K562 (cell line): Measurements from ENCODE around the gene CEACAM20. TPM values are rescaled to one million over a fixed set of nuclear protein-coding genes. Genes with fewer than 3 reads are reported as not detected.

ENCODE experiments used
- CTBP1 ChIP-seq: fragments of 450-650 bp; IDR thresholded peaks from 2 replicates; pipeline ENCODE4 v1.6.1; 2016; ENCODE audit warnings: borderline replicate concordance
- ERF ChIP-seq: fragments of 450-650 bp; formaldehyde crosslinking; IDR thresholded peaks from 2 replicates; pipeline ENCODE4 v1.4.0; 2020; ENCODE audit warnings: mild to moderate bottlenecking, mixed read lengths
- ETV5 ChIP-seq: sonication (generic); formaldehyde crosslinking; IDR thresholded peaks from 2 replicates; pipeline ENCODE4 v1.4.0; 2020; ENCODE audit warnings: low read depth, mild to moderate bottlenecking, missing genetic modification reagents
- FOXA3 ChIP-seq, 2 experiments: fragments of 450-650 bp in 1 of 2; sonication (generic) in 1 of 2; formaldehyde crosslinking; IDR thresholded peaks in 1 of 2; conservative IDR thresholded peaks in 1 of 2; 2 replicates each; pipeline versions ENCODE4 v1.4.0 to v1.8.0; 2020 to 2022; ENCODE audit warnings: mild to moderate bottlenecking in 2 of 2, missing genetic modification reagents in 1 of 2
- GATA2 ChIP-seq: sonication (generic); formaldehyde crosslinking; IDR thresholded peaks from 2 replicates; pipeline ENCODE4 v1.4.0; 2020; ENCODE audit warnings: mild to moderate bottlenecking, missing genetic modification reagents
- GATAD2B ChIP-seq: fragments of 450-650 bp; IDR thresholded peaks from 2 replicates; pipeline ENCODE4 v1.6.1; 2017; ENCODE audit warnings: mild to moderate bottlenecking, borderline replicate concordance
- GTF2F1 ChIP-seq: IDR thresholded peaks from 2 replicates; pipeline ENCODE4 v1.6.1; 2011; ENCODE audit warnings: low read depth, low read length, improper control_type of control experiment
- HDAC6 ChIP-seq: IDR thresholded peaks from 2 replicates; pipeline ENCODE4 v1.6.1; 2012; ENCODE audit warnings: low read depth, mild to moderate bottlenecking, control low read depth, inconsistent platforms, low read length, moderate library complexity
- HNRNPK ChIP-seq: fragments of 200-400 bp; formaldehyde crosslinking; IDR thresholded peaks from one replicate; pipeline ENCODE4 v1.6.1; 2018; ENCODE audit warnings: mild to moderate bottlenecking, low read depth, low read length; ENCODE audit not compliant: poor library complexity, severe bottlenecking
- KAT2B ChIP-seq: IDR thresholded peaks from one replicate; pipeline ENCODE4 v1.6.1; 2012; ENCODE audit warnings: low read depth, mild to moderate bottlenecking, control low read depth, inconsistent platforms, low read length, moderate library complexity
- NCOR1 ChIP-seq: fragments of 450-650 bp; IDR thresholded peaks from 2 replicates; pipeline ENCODE4 v1.6.1; 2016; ENCODE audit warnings: mild to moderate bottlenecking, moderate library complexity
- PPARD ChIP-seq: fragments of 250-450 bp; sonication (Bioruptor Pico); IDR thresholded peaks from 2 replicates; pipeline ENCODE4 v1.8.0; 2022; ENCODE audit warnings: inconsistent platforms, mild to moderate bottlenecking, moderate library complexity
- SP1 ChIP-seq: sonication (generic); formaldehyde crosslinking; IDR thresholded peaks from 2 replicates; pipeline ENCODE4 v1.8.1; 2022; ENCODE audit warnings: mild to moderate bottlenecking, missing genetic modification reagents
- TAF15 ChIP-seq: fragments of 200-400 bp; formaldehyde crosslinking; IDR thresholded peaks from 2 replicates; pipeline ENCODE4 v1.6.1; 2017; ENCODE audit warnings: mild to moderate bottlenecking, low read depth, low read length, moderate library complexity
- ZFPM2 ChIP-seq: fragments of 250-450 bp; sonication (Bioruptor Pico); IDR thresholded peaks from 2 replicates; pipeline ENCODE4 v1.5.1; 2022; ENCODE audit warnings: mild to moderate bottlenecking
- ZKSCAN8 ChIP-seq: fragments of 200-800 bp; sonication (Bioruptor generic); IDR thresholded peaks from 2 replicates; pipeline ENCODE4 v1.6.1; 2016; ENCODE audit warnings: missing genetic modification characterization, missing compliant biosample characterization
- ZNF133 ChIP-seq: fragments of 250-450 bp; sonication (Bioruptor Pico); IDR thresholded peaks from 2 replicates; pipeline ENCODE4 v1.4.0; 2020; ENCODE audit warnings: mild to moderate bottlenecking
- ZNF408 ChIP-seq: fragments of 250-450 bp; sonication (Bioruptor Pico); IDR thresholded peaks from 2 replicates; pipeline ENCODE4 v1.4.0; 2020; ENCODE audit warnings: low read depth, mild to moderate bottlenecking, moderate library complexity
- ZNF551 ChIP-seq: fragments of 250-450 bp; sonication (Bioruptor Pico); IDR thresholded peaks from 2 replicates; pipeline ENCODE4 v1.5.0; 2021; ENCODE audit warnings: mild to moderate bottlenecking, moderate library complexity
- ZNF586 ChIP-seq: fragments of 450-650 bp; formaldehyde crosslinking; conservative IDR thresholded peaks from 2 replicates; pipeline ENCODE4 v1.4.0; 2020; ENCODE audit warnings: mild to moderate bottlenecking, moderate library complexity
- ZNF644 ChIP-seq: fragments of 200-800 bp; sonication (Bioruptor generic); IDR thresholded peaks from 2 replicates; pipeline ENCODE4 v1.6.1; 2016; ENCODE audit warnings: low read depth, missing genetic modification characterization, missing compliant biosample characterization
- polyA plus RNA-seq, 8 experiments: library from polyadenylated mRNA; depleted of rRNA in 4 of 8; stranded (reverse) in 5 of 8; unstranded in 3 of 8; fragments of >200 nt; fragmentation: Nextera tagmentation in 2 of 8; fragmentation: Illumina TruSeq in 1 of 8; extraction: Ambion mirVana in 2 of 8; extraction: Trizol in 1 of 8; gene quantifications; 2 replicates each; pipeline versions ENCODE4 v1.2.1 to v1.2.3, GENCODE V29; 2011 to 2014; ENCODE audit warnings: inconsistent platforms in 1 of 8, missing spikeins in 1 of 8
- total RNA-seq, 7 experiments: library from RNA; depleted of rRNA in 6 of 7; stranded (reverse); fragments of >200 nt in 6 of 7; fragmentation: Illumina TruSeq in 2 of 7; extraction: Trizol in 2 of 7; gene quantifications; 2 replicates each; pipeline versions ENCODE4 v1.2.1 to v1.2.3, GENCODE V29; 2011 to 2021; ENCODE audit warnings: low replicate concordance in 1 of 7
- TF ChIP-seq, protein P1 (sequence below): fragments of 200-400 bp; formaldehyde crosslinking; IDR thresholded peaks from 2 replicates; pipeline ENCODE4 v1.6.1; 2017; ENCODE audit warnings: mild to moderate bottlenecking, low read depth, low read length, moderate library complexity
- TF ChIP-seq, protein P2 (sequence below): fragments of 250-450 bp; sonication (Bioruptor Pico); IDR thresholded peaks from 2 replicates; pipeline ENCODE4 v1.4.0; 2020; ENCODE audit warnings: mild to moderate bottlenecking, moderate library complexity

Gene CEACAM20
- total and polyA plus RNA-seq, 9 of the 15 experiments (the other 6 are each of a cell fraction or from before 2014, with no cell fraction given), result not detected

GRCh38 chr19:44499962-44500949 lies 29.2 kb downstream of the CEACAM20 start, which contains the start of gene ZNF180 (continued):
- TF ChIP-seq, protein P1, sequence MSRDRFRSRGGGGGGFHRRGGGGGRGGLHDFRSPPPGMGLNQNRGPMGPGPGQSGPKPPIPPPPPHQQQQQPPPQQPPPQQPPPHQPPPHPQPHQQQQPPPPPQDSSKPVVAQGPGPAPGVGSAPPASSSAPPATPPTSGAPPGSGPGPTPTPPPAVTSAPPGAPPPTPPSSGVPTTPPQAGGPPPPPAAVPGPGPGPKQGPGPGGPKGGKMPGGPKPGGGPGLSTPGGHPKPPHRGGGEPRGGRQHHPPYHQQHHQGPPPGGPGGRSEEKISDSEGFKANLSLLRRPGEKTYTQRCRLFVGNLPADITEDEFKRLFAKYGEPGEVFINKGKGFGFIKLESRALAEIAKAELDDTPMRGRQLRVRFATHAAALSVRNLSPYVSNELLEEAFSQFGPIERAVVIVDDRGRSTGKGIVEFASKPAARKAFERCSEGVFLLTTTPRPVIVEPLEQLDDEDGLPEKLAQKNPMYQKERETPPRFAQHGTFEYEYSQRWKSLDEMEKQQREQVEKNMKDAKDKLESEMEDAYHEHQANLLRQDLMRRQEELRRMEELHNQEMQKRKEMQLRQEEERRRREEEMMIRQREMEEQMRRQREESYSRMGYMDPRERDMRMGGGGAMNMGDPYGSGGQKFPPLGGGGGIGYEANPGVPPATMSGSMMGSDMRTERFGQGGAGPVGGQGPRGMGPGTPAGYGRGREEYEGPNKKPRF, result no peak
- TF ChIP-seq ZFPM2 (CRISPR knock-in tag), result no peak
- TF ChIP-seq HDAC6, result no peak
- TF ChIP-seq ZNF644 (tag), result peak; percentile 68; the same call in 1 of the 2 replicates
- TF ChIP-seq SP1, result no peak; the same call in 1 of the 2 replicates
- no peak for TF ChIP-seq KAT2B
- TF ChIP-seq TAF15, result no peak
- TF ChIP-seq ZNF551 (CRISPR knock-in tag), result no peak
- no peak for TF ChIP-seq GATA2 (CRISPR knock-in tag)
- TF ChIP-seq GTF2F1, result no peak
- TF ChIP-seq PPARD, result no peak
- TF ChIP-seq, protein P2, sequence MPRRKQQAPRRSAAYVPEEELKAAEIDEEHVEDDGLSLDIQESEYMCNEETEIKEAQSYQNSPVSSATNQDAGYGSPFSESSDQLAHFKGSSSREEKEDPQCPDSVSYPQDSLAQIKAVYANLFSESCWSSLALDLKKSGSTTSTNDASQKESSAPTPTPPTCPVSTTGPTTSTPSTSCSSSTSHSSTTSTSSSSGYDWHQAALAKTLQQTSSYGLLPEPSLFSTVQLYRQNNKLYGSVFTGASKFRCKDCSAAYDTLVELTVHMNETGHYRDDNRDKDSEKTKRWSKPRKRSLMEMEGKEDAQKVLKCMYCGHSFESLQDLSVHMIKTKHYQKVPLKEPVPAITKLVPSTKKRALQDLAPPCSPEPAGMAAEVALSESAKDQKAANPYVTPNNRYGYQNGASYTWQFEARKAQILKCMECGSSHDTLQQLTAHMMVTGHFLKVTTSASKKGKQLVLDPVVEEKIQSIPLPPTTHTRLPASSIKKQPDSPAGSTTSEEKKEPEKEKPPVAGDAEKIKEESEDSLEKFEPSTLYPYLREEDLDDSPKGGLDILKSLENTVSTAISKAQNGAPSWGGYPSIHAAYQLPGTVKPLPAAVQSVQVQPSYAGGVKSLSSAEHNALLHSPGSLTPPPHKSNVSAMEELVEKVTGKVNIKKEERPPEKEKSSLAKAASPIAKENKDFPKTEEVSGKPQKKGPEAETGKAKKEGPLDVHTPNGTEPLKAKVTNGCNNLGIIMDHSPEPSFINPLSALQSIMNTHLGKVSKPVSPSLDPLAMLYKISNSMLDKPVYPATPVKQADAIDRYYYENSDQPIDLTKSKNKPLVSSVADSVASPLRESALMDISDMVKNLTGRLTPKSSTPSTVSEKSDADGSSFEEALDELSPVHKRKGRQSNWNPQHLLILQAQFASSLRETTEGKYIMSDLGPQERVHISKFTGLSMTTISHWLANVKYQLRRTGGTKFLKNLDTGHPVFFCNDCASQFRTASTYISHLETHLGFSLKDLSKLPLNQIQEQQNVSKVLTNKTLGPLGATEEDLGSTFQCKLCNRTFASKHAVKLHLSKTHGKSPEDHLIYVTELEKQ, result no peak
- TF ChIP-seq NCOR1, result no peak; the same call in 1 of the 2 replicates
- no peak; a peak in 1 of 4 replicates for TF ChIP-seq FOXA3 (CRISPR knock-in tag; conservative IDR thresholded peaks at IDR 0.05 in 1 of 2, IDR thresholded peaks at IDR 0.05 in 1 of 2)
- no peak for TF ChIP-seq ZNF586 (CRISPR knock-in tag)
- no peak for TF ChIP-seq ZNF408 (CRISPR knock-in tag)
- TF ChIP-seq ERF (CRISPR knock-in tag), result no peak
- peak; percentile 80 for TF ChIP-seq CTBP1
- no peak for TF ChIP-seq HNRNPK
- no peak for TF ChIP-seq ZKSCAN8 (CRISPR knock-in tag)
- no peak for TF ChIP-seq ZNF133
- TF ChIP-seq ETV5 (CRISPR knock-in tag), result peak; percentile 5; the same call in 1 of the 2 replicates
- peak; percentile 79 for TF ChIP-seq GATAD2B
